ENCODE results near the gene TCFL5. TPM values are rescaled to one million over a fixed set of nuclear protein-coding genes. Genes with fewer than 3 reads are reported as not detected.

The TCFL5 gene
- total RNA-seq, 1 experiment from 2014 or later = 15.1 TPM

DNA sequence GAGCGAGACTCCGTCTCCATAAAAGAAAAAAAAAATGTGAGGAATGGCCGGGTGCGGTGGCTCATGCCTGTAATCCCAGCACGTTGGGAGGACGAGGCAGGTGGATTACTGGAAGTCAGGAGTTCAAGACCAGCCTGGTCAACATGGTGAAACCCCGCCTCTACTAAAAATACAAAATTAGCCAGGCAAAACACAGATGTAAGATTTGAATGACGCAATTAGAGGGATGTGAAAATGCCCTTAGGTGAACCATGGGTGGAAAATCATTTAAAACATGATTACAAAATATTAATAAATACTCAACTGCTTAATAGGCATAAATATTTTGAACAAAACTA lies 23.9 kb downstream of the TCFL5 start:
- Mint-ChIP-seq H3K4me1 (ENCODE audit: low read depth, unreplicated experiment) (peaks cover 4% of the 10 kb centered on the region), H3K4me3 (ENCODE audit: unreplicated experiment) (no peak overlapping the region), H3K27ac (ENCODE audit: unreplicated experiment) (no peak overlapping the region), H3K36me3 (ENCODE audit: insufficient read depth, unreplicated experiment) (no peaks in the 10 kb centered on the region), H3K9me3 (ENCODE audit: unreplicated experiment) (no peaks in the 10 kb centered on the region), H3K27me3 (ENCODE audit: insufficient read depth, unreplicated experiment) (no peaks in the 10 kb centered on the region)
- DNase-seq = no peak
- POLR2A ChIA-PET = no interaction called here
- no peaks in the 10 kb centered on the region for H3K36me3 ChIP-seq (ENCODE audit: control insufficient read depth, insufficient read depth, low read length)
- H3K4me3 ChIP-seq (ENCODE audit: low read depth, low read length) = no peak overlapping the region
- intact Hi-C loops (cut with micrococcal nuclease; ENCODE audit: unreplicated experiment) = no loop called here
- H3K4me1 ChIP-seq = no peaks in the 10 kb centered on the region; the same call in 1 of the 2 replicates
- no peaks in the 10 kb centered on the region for H3K27me3 ChIP-seq (replicated peaks; ENCODE audit: control insufficient read depth, insufficient read depth, low read length)
- CTCF ChIA-PET = no interaction called here
- no peaks in the 10 kb centered on the region for H3K9me3 ChIP-seq
- no peak for TF ChIP-seq CTCF (IDR thresholded peaks at IDR 0.05; ENCODE audit: insufficient read depth in 1 of 2, low read depth in 1 of 2, low read length in 1 of 2, severe bottlenecking in 1 of 2, unreplicated experiment in 1 of 2)
- BruUV-seq (replicated peaks) = no TSS peak

DNA sequence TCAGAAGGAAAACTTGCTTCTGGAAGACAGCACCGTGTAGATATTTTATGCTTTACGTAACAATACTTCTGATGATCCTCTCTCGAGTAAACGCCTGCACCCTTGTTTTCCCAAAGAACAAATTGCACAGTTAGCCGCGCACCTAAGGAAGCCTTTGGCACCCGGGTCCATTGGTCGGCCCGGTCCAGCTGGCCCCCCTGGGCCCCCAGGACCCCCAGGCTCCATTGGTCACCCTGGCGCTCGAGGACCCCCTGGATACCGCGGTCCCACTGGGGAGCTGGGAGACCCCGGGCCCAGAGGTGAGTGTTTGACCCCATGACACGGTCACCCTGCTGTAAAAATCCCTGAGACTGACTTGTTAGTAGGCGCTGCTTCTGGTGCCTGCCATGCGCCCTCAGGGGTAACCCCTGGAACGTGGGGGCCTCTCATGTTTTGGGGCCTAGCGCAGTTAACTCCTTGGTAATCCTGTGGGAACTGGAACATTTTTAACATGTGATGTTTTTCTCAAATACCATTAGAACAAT lies 24.6 kb downstream of the TCFL5 start:
- no peaks in the 10 kb centered on the region for H3K27me3 Mint-ChIP-seq (ENCODE audit: insufficient read depth, unreplicated experiment)
- no peaks in the 10 kb centered on the region; the same call in 1 of the 2 replicates for H3K4me1 ChIP-seq
- H3K4me3 Mint-ChIP-seq (ENCODE audit: unreplicated experiment) = no peak overlapping the region
- ChIA-PET CTCF (interaction anchor here (0.5 kb wide), 1 partner anchor 42 kb away, joined by 3 read pairs; no protein-coding TSS in a partner anchor), POLR2A (no interaction called here)
- BruUV-seq (replicated peaks) = no TSS peak
- no peaks in the 10 kb centered on the region for H3K9me3 Mint-ChIP-seq (ENCODE audit: unreplicated experiment)
- no peaks in the 10 kb centered on the region for H3K36me3 ChIP-seq (ENCODE audit: control insufficient read depth, insufficient read depth, low read length)
- TF ChIP-seq CTCF (IDR thresholded peaks at IDR 0.05; ENCODE audit: insufficient read depth in 1 of 2, low read depth in 1 of 2, low read length in 1 of 2, severe bottlenecking in 1 of 2, unreplicated experiment in 1 of 2) = no peak
- H3K27me3 ChIP-seq (replicated peaks; ENCODE audit: control insufficient read depth, insufficient read depth, low read length) = no peaks in the 10 kb centered on the region
- DNase-seq = no peak
- no peaks in the 10 kb centered on the region for H3K9me3 ChIP-seq
- H3K4me3 ChIP-seq (ENCODE audit: low read depth, low read length) = no peak overlapping the region
- no peaks in the 10 kb centered on the region for H3K36me3 Mint-ChIP-seq (ENCODE audit: insufficient read depth, unreplicated experiment)
- peaks cover 11% of the 10 kb centered on the region for H3K4me1 Mint-ChIP-seq (ENCODE audit: low read depth, unreplicated experiment)
- H3K27ac Mint-ChIP-seq (ENCODE audit: unreplicated experiment) = no peak overlapping the region
- intact Hi-C loops (cut with micrococcal nuclease; ENCODE audit: unreplicated experiment) = no loop called here

DNA sequence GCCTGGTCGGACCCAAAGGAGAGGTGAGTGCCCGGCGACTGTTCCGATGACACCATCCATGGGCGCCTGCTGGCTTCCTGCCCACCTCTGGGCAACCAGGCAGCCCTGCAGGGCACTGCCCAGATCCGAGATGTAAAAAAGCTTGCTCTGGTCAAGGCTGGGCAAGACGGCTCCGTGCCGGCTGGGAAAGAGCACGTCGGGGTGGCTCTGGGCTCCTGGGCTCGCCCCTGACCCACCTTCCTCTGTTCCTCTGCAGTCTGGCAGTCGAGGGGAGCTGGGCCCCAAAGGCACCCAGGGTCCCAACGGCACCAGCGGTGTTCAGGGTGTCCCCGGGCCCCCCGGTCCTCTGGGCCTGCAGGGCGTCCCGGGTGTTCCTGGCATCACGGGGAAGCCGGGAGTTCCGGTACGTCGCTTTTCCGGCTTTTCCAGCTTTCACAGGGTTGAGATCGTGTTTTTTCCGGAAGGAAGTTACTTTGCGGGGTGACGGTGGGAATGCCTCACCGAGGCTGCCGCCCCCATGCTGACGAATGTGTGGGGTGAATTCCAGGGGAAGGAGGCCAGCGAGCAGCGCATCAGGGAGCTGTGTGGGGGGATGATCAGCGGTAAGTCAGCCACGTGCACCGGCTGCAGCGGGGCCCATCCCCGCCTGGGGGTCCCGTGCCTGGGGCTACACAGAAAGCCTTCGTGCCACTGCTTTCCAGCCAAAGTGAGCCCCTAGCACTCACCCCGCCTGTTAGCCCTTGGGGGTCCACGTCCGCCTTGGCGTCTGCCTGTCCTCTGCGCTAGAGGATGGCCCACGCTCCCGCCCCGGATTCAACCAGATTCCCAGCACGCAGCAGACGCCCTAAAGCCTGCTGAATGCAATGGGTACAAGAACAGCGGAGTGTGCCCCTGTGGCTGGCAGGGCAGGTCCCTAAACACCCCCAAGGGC lies 25.4 kb downstream of the TCFL5 start:
- no peaks in the 10 kb centered on the region for H3K36me3 Mint-ChIP-seq (ENCODE audit: insufficient read depth, unreplicated experiment)
- no peaks in the 10 kb centered on the region for H3K9me3 Mint-ChIP-seq (ENCODE audit: unreplicated experiment)
- no peak for TF ChIP-seq CTCF (IDR thresholded peaks at IDR 0.05; ENCODE audit: insufficient read depth in 1 of 2, low read depth in 1 of 2, low read length in 1 of 2, severe bottlenecking in 1 of 2, unreplicated experiment in 1 of 2)
- no TSS peak for BruUV-seq (replicated peaks)
- DNase-seq = peak in 1 of 2 experiments; percentile 45
- CTCF ChIA-PET = no interaction called here
- no peaks in the 10 kb centered on the region for H3K36me3 ChIP-seq (ENCODE audit: control insufficient read depth, insufficient read depth, low read length)
- H3K4me3 ChIP-seq (ENCODE audit: low read depth, low read length) = no peak overlapping the region
- intact Hi-C loops (cut with micrococcal nuclease; ENCODE audit: unreplicated experiment) = no loop called here
- no peak overlapping the region for H3K27ac Mint-ChIP-seq (ENCODE audit: unreplicated experiment)
- H3K4me1 Mint-ChIP-seq (ENCODE audit: low read depth, unreplicated experiment) = peaks cover 11% of the 10 kb centered on the region
- no peak overlapping the region for H3K4me3 Mint-ChIP-seq (ENCODE audit: unreplicated experiment)
- peaks cover 4% of the 10 kb centered on the region; the same call in 1 of the 2 replicates for H3K4me1 ChIP-seq
- no peaks in the 10 kb centered on the region for H3K27me3 Mint-ChIP-seq (ENCODE audit: insufficient read depth, unreplicated experiment)
- H3K9me3 ChIP-seq = no peaks in the 10 kb centered on the region
- no peaks in the 10 kb centered on the region for H3K27me3 ChIP-seq (replicated peaks; ENCODE audit: control insufficient read depth, insufficient read depth, low read length)
- POLR2A ChIA-PET = interaction anchor here (0.8 kb wide), 1 partner anchor 25 kb away, joined by 4 read pairs; the partner anchor contains the start of gene TCFL5

Data from Caco-2 (cell line).